ENCODE measurements around the gene PCNX1. TPM values are rescaled to one million over a fixed set of nuclear protein-coding genes. Genes with fewer than 3 reads are reported as not detected.
"Not testable (repeated sequence)": the region's sequence is repeated elsewhere in the genome, so short reads cannot be mapped to it uniquely, and the experiment has no call there.

The PCNX1 gene
- total RNA-seq, 1 experiment from 2014 or later, result 23.3 TPM

DNA sequence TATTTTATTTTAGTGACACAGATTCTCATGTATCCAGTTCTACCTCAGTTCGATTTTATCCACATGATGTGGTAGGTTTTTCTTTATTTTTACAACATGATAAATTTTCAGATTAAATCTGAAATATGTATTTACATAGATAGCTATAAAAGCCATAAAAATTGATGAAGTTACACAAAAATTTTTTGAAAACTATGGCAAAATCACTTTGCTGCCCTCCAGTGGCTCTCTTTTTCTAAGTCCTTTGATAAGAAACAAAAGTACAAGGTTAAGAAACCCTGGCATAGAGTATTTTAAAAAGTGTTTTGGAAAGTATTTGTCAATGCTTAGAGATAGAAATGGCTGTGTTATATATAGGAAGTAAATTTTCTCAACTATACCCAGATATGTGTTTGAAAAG is 104.2 kb downstream of the PCNX1 start:
- Histone ChIP-seq H3K79me2 (ENCODE audit: low read length) (no peaks in the 10 kb centered on the region), H2AFZ (ENCODE audit: low read length) (no peak overlapping the region), H4K20me1 (ENCODE audit: low read length) (no peaks in the 10 kb centered on the region), H3K4me2 (ENCODE audit: low read length) (no peak overlapping the region), H3F3A (ENCODE audit: low read length, unreplicated experiment) (no peaks in the 10 kb centered on the region), H3K27ac (ENCODE audit: low read length) (no peak overlapping the region), H3K9me3 (ENCODE audit: low read length) (no peaks in the 10 kb centered on the region), H3K27me3 (ENCODE audit: low read length) (no peaks in the 10 kb centered on the region), H3K9ac (ENCODE audit: low read length) (no peak overlapping the region), H3K4me1 (ENCODE audit: insufficient read depth, low read length) (peaks cover 14% of the 10 kb centered on the region; the same call in 1 of the 2 replicates), H3K36me3 (ENCODE audit: low read depth, low read length) (0 out of 2 replicates have a peak, but pooled peaks cover 4% of the 10 kb centered on the region), H3K9me2 (replicated peaks; ENCODE audit: low read length) (no peaks in the 10 kb centered on the region), H3K4me3 (ENCODE audit: low read length) (no peak overlapping the region)
- peak; percentile 31 for DNase-seq
- no peak for TF ChIP-seq EZH2phosphoT487 (IDR thresholded peaks at IDR 0.05; ENCODE audit: borderline replicate concordance, low read length)
- TF ChIP-seq, protein P1, sequence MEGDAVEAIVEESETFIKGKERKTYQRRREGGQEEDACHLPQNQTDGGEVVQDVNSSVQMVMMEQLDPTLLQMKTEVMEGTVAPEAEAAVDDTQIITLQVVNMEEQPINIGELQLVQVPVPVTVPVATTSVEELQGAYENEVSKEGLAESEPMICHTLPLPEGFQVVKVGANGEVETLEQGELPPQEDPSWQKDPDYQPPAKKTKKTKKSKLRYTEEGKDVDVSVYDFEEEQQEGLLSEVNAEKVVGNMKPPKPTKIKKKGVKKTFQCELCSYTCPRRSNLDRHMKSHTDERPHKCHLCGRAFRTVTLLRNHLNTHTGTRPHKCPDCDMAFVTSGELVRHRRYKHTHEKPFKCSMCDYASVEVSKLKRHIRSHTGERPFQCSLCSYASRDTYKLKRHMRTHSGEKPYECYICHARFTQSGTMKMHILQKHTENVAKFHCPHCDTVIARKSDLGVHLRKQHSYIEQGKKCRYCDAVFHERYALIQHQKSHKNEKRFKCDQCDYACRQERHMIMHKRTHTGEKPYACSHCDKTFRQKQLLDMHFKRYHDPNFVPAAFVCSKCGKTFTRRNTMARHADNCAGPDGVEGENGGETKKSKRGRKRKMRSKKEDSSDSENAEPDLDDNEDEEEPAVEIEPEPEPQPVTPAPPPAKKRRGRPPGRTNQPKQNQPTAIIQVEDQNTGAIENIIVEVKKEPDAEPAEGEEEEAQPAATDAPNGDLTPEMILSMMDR (conservative IDR thresholded peaks at IDR 0.05; ENCODE audit: low read depth, low read length), result peak; percentile 78
- no peak for TF ChIP-seq EZH2 (IDR thresholded peaks at IDR 0.05; ENCODE audit: low read length, unreplicated experiment)
- BruUV-seq (replicated peaks), result no TSS peak
- peak; percentile 35; the same call in 1 of the 2 replicates for ATAC-seq
- intact Hi-C loops (cut with micrococcal nuclease), result no loop called here
- CTCF ChIA-PET, result interaction anchor here (0.6 to 0.7 kb wide), 2 partner anchors 56 to 107 kb away, joined by 3 read pairs; no protein-coding TSS in a partner anchor
- POLR2A ChIA-PET (ENCODE audit: unreplicated experiment), result no interaction called here

DNA sequence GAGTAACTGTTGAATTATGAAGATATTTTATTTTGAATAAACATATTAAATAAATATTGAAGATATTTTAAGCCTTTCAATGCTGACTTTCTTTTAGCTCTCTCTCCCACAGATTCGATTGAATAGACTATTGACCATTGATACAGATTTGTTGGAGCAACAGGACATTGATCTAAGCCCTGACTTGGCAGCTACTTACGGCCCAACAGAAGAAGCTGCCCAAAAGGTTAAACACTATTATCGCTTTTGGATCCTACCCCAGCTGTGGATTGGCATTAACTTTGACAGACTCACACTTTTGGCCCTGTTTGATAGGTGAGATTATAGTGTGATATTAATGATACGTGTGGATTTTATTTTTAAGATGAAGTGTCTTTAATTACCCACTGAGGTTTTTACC is 105.6 kb downstream of the PCNX1 start:
- ChIA-PET CTCF (interaction anchor here (0.6 to 0.7 kb wide), 3 partner anchors 37 to 1004 kb away, joined by 3 to 4 read pairs (median 3); no protein-coding TSS in a partner anchor), POLR2A (ENCODE audit: unreplicated experiment) (no interaction called here)
- no peaks in the 10 kb centered on the region for H3K9me3 ChIP-seq (ENCODE audit: low read length)
- 0 out of 2 replicates have a peak, but pooled peaks cover 4% of the 10 kb centered on the region for H3K36me3 ChIP-seq (ENCODE audit: low read depth, low read length)
- 0 out of 2 replicates have a peak, but pooled peaks cover 3% of the 10 kb centered on the region for H3K4me1 ChIP-seq (ENCODE audit: insufficient read depth, low read length)
- intact Hi-C loops (cut with micrococcal nuclease), result no loop called here
- ATAC-seq (no peak), DNase-seq (no peak)
- no peak for TF ChIP-seq EZH2 (IDR thresholded peaks at IDR 0.05; ENCODE audit: low read length, unreplicated experiment)
- TF ChIP-seq, protein P1 (conservative IDR thresholded peaks at IDR 0.05; ENCODE audit: low read depth, low read length), result no peak
- H3K4me2 ChIP-seq (ENCODE audit: low read length), result no peak overlapping the region
- H3K9me2 ChIP-seq (replicated peaks; ENCODE audit: low read length), result no peaks in the 10 kb centered on the region
- no peaks in the 10 kb centered on the region for H3K27me3 ChIP-seq (ENCODE audit: low read length)
- H3K9ac ChIP-seq (ENCODE audit: low read length), result no peak overlapping the region
- H2AFZ ChIP-seq (ENCODE audit: low read length), result no peak overlapping the region
- H4K20me1 ChIP-seq (ENCODE audit: low read length), result no peaks in the 10 kb centered on the region
- no peaks in the 10 kb centered on the region for H3K79me2 ChIP-seq (ENCODE audit: low read length)
- no peak overlapping the region for H3K4me3 ChIP-seq (ENCODE audit: low read length)
- H3K27ac ChIP-seq (ENCODE audit: low read length), result no peak overlapping the region
- BruUV-seq (replicated peaks), result no TSS peak
- peaks cover 4% of the 10 kb centered on the region for H3F3A ChIP-seq (ENCODE audit: low read length, unreplicated experiment)

DNA sequence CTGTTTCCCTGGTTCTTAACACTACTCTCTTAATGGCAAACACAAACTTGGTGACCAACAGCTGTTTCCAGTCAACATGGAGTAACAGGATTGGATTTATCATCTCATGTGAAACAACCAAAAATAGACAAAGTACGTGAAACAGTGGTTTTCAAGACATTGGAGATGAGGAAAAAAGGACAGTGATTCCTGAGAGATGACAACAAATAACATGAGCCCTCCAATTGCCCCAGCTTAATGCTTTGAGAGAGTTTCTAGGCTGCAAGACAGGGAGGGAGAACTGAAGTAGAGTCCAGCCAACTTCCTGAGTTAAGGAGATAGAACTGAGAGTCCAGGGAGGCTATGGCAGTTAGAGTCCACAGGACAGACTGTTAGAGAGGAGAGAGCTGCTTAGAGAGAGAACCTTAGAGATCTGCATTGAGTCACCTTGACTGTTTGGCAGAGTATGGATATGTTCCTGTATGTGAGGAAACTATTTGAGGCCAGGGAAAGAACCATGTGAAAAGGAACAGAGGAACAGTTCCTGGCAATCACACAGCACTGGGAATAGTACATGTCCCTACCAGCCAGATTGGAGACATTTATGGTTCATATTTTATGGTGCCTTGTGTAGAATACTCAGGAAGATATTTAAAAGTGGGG is 106.4 kb downstream of the PCNX1 start:
- H3K36me3 ChIP-seq (ENCODE audit: low read depth, low read length), result 0 out of 2 replicates have a peak, but pooled peaks cover 4% of the 10 kb centered on the region
- H3K27me3 ChIP-seq (ENCODE audit: low read length), result no peaks in the 10 kb centered on the region
- ChIA-PET POLR2A (ENCODE audit: unreplicated experiment) (no interaction called here), CTCF (no interaction called here)
- no peak overlapping the region for H3K4me2 ChIP-seq (ENCODE audit: low read length)
- TF ChIP-seq, protein P1 (conservative IDR thresholded peaks at IDR 0.05; ENCODE audit: low read depth, low read length), result no peak
- TF ChIP-seq EZH2phosphoT487 (IDR thresholded peaks at IDR 0.05; ENCODE audit: borderline replicate concordance, low read length) (no peak), EZH2 (IDR thresholded peaks at IDR 0.05; ENCODE audit: low read length, unreplicated experiment) (no peak)
- peaks cover 4% of the 10 kb centered on the region for H3F3A ChIP-seq (ENCODE audit: low read length, unreplicated experiment)
- no peak for DNase-seq
- H3K27ac ChIP-seq (ENCODE audit: low read length), result no peak overlapping the region
- no peaks in the 10 kb centered on the region for H3K9me3 ChIP-seq (ENCODE audit: low read length)
- H3K9me2 ChIP-seq (replicated peaks; ENCODE audit: low read length), result no peaks in the 10 kb centered on the region
- no peaks in the 10 kb centered on the region for H3K79me2 ChIP-seq (ENCODE audit: low read length)
- no peak overlapping the region for H3K9ac ChIP-seq (ENCODE audit: low read length)
- no peaks in the 10 kb centered on the region for H3K4me1 ChIP-seq (ENCODE audit: insufficient read depth, low read length)
- H4K20me1 ChIP-seq (ENCODE audit: low read length), result no peaks in the 10 kb centered on the region
- no peak; the same call in 1 of the 2 replicates for ATAC-seq
- intact Hi-C loops (cut with micrococcal nuclease), result no loop called here
- H2AFZ ChIP-seq (ENCODE audit: low read length), result no peak overlapping the region
- H3K4me3 ChIP-seq (ENCODE audit: low read length), result no peak overlapping the region
- BruUV-seq (replicated peaks), result no TSS peak

DNA sequence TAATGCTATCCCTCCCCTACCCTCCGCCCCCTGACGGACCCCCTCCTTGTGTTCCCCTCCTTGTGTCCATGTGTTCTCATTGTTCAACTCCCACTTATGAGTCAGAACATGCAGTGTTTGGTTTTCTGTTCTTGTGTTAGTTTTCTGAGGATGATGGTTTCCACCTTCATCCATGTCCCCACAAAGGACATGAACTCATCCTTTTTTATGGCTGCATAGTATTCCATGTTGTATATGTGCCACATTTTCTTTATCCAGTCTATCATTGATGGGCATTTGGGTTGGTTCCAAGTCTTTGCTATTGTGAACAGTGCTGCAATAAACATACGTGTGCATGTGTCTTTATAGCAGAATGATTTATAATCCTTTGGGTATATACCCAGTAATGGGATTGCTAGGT is 112.7 kb downstream of the PCNX1 start:
- not testable (repeated sequence) for H3K36me3 ChIP-seq (ENCODE audit: low read depth, low read length); BruUV-seq (replicated peaks)
- intact Hi-C loops (cut with micrococcal nuclease), result loop anchor here (5.0 kb wide), 1 partner anchor 113 kb away; the partner anchor contains the start of gene PCNX1

More for the DNA sequence above, 112.7 kb downstream of the PCNX1 start:
- H3K4me1 ChIP-seq (ENCODE audit: insufficient read depth, low read length), result peaks cover 22% of the 10 kb centered on the region
- H3K79me2 ChIP-seq (ENCODE audit: low read length); H3K4me3 ChIP-seq (ENCODE audit: low read length); POLR2A ChIA-PET (ENCODE audit: unreplicated experiment); CTCF ChIA-PET; H4K20me1 ChIP-seq (ENCODE audit: low read length); H3K9ac ChIP-seq (ENCODE audit: low read length); H3K27ac ChIP-seq (ENCODE audit: low read length); H3F3A ChIP-seq (ENCODE audit: low read length, unreplicated experiment); H3K27me3 ChIP-seq (ENCODE audit: low read length); DNase-seq; H3K9me3 ChIP-seq (ENCODE audit: low read length); H3K9me2 ChIP-seq (replicated peaks; ENCODE audit: low read length); ATAC-seq; H2AFZ ChIP-seq (ENCODE audit: low read length); H3K4me2 ChIP-seq (ENCODE audit: low read length): not testable (repeated sequence)
